NCI-H2107 (cell line): ENCODE measurements around the gene FAM20C.

ENCODE experiments used
- DNase-seq: peaks from one replicate; lab custom pipeline; 2025; lab: John Stamatoyannopoulos, UW

FAM20C gene

DNA sequence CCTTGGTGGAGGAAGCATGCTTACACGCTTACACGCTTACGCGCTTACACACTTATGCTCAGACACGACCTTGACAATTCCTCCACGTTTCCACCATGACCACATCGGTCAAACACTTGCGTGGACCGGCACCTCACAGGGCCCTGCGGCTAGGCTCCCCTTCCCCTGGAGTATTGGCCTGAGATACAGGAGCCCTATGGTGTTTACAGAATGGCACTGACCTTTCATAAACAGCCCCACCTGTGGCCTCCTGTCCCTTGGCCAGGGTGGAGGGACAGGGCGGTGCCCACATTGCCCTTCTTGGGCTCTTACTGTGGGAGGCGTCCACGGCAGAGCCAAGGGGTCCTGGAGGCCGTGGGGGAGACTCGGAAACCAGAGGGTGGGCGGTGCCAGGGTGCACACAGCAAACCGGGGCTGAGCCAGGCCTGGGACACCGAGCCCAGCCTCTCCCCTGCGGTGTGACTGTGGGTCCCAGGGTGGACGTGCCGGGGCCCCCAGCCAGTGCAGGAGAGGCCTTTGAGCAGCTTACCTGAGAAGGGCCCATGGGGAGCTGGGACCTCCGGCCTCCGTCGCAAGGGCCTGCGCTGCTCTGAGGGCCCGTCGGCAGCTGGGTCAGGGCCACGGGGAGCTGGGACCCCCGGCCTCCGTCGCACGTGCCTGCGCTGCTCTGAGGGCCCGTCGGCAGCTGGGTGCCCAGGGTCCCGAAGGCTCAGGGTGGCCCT lies 53.4 kb downstream of the FAM20C start:
- no peak for DNase-seq

DNA sequence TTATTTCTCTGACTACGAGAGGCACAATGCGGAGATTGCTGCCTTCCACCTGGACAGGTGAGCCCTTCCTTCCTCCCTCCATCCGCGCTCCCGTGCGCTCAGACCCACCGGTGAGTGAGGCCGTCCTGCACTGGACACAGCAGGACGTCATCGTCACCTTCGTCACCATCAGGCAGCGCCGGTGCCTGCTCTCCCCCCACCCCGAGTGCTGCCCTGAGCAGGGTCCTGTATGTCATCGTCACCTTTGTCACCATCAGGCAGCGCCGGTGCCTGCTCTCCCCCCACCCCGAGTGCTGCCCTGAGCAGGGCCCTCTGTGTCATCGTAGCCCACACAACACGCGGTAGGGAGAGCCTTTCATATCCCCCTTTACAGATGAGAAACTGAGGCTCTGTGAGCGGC lies 54.1 kb downstream of the FAM20C start:
- DNase-seq: no peak

DNA sequence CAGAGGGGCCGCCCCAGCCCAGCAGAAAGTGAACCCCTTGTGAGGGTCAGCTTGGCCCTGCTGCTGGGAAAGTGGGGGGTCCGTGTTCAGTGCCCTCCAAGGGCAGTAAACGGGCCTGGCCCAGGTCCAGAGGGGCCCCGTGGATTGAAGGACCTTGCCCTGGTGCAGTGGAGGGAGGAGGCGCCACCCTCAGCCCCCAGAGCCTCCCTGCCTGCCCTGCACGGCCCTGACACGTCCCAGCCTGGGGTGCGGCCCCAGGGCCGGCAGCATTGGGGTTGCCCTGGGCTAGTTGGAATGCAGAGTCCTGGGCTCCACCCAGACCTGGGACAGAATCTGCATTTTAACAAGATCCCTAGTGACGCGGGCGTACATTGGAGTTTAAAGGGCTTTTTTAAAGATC lies 54.8 kb downstream of the FAM20C start:
- DNase-seq: no peak

DNA sequence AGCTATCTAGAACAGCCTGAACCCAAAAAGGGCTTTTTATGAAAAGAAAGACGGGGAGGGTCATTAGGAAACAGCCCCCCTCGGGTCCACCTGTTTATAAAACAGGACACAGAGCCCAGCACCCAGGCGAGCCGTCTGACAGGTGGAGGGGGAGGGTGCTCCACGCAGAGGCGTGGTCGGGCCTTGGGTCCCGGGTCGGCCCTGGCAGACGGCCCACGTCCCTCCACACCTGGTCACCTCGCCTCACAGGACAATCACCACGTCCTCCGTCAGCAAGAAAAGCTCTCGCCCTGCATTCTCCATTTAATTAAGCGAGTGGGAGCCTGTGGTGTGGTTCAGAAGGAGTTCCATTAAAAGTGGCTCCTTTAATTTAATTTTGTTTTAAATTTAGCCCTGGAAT lies 55.3 kb downstream of the FAM20C start:
- DNase-seq: no peak

DNA sequence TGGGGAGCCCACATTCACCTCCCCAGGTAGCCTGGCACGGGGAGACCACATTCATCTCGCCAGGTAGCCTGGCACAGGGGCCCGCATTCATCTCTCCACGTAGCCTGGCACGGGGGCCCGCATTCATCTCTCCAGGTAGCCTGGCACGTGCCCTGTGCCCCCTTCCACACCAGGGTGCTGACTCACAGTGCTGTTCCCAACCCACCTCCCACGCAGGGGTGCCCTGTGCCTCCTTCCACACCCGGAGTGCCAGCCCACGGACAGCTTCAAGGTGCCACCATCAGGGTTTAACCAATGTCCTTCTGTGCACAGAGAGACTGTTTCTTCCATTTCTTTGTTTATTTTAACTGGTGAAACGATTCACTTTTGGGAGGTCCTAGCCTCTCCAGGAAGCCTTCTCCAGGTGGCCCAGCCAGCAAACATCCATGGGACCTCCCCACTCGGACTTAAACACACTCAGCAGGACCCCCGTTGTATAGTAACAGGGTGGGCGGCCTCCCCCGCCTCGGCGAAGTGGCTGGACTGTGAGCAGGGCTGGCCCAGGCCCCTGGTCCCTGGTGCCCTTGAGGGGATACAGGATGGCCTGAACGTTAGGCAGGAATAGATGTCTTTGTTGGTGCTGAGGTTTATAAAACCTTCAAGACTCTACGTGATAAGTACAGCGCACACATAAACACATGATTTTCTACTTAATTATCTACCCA lies 56.5 kb downstream of the FAM20C start:
- DNase-seq: no peak

DNA sequence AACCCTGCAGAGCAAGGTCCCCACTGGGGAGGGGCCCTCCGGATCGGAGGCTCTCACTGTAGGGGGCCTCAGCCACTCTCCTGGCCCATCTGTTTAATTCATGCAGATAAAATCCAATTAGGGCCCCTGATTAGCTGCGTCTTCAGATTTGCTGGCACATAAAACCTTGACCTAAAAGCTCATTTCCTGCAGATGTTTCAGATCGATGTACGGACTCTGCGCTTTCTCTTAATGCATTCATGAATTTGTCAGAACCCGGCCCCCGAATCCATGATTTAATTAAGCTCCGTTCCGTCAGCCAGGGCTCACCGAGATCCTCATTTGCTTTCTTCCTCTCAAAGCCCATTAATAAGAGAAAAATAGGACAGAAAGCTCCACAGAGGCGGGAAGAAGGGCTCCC lies 57.6 kb downstream of the FAM20C start:
- DNase-seq: no peak

DNA sequence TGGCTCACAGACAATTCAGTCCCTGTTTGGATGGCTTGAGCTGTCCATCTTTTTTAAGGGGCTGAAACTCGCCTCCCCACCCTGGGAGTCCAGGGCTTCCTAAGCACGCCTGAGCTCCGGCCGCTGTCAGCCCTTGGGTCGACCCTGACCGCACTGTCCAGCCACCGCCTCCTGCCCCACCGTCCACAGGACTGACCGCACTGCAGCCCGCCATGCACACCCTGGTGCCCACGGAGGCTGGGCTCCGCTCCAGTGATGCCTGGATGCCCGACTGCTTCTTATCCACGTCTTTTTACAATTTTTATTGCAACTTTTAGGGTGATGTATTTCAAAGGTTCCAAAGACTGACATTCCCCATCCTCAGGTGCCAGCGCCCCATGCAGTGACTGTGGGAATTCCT lies 58.2 kb downstream of the FAM20C start:
- no peak for DNase-seq

DNA sequence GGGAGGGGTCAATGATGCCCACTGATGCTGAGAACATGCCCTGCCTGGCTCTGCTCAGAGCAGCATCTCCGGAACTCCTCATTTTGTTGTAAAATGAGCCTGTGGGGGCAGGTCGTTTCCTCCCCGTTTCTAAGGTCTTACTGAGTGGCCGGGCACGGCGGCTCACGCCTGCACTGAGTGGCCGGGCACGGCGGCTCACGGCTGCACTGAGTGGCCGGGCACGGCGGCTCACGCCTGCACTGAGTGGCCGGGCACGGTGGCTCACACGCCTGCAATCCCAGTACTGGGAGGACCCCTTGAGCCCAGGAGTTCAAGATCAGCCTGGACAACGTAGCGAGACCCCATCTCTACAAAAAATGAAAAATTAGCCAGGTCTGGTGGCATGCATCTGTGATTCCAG lies 58.6 kb downstream of the FAM20C start:
- no peak for DNase-seq

DNA sequence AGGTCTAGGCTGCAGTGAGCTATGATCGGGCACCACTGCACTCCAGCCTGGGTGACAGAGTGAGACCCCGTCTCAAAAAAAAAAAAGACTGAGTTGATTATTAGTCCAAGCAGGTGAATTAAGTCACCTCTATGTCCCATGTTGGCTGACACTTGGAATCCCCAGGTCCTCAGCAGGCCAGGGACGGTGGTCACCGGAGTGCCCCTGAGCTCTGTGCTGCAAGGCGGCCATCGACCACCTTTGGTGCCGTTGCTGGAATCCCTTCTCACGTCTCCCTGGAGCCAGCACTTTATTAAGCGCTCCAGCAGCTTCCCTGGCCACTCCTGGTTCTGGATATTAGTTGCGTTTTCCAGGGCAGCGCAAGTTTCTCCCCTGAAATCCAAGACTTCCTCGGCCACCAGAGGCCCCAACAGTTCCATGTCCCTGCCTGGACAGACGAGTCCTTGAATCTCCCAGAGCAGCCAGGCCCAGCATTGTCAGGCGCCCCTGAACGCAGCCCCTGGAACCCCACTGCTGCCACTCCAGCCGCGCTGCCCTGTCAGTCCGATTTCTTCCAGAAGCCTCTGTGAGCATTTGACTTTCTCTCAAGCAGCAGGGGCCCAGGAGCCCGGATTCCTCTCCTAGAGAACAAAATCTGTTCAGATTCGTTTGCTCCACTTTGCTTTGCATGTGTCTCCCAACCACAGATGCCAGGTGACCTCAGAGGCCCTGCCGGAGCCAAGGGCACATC lies 59.2 kb downstream of the FAM20C start:
- no peak for DNase-seq

DNA sequence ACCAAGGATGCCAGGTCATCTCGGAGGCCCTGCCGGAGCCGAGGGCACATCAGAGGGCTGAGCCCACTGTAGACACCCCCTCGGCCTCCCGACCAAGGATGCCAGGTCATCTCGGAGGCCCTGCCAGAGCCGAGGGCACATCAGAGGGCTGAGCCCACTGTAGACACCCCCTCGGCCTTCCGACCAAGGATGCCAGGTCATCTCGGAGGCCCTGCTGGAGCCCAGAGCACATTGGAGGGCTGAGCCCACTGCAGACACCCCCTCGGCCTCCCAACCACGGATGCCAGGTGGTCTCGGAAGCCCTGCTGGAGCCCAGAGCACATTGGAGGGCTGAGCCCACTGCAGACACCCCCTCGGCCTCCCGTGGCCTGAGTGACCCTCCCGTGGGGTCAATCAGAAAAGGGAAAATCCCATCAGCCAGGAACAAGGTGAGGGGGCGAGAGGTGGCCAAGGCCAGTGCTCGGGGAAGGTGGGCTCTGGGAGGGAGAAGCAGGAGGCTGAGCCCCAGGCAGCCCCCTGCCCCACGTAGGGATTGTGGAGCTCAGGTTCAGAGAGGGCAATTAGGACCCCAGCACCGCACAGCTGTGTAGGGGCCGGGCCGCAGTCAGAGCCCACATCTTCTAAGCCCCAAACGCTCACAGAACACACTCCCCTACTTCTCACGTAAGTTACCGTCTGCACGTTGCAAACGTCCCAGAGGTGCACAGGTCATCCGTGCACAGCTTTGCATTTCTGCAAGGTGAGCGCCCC lies 60.0 kb downstream of the FAM20C start:
- DNase-seq: no peak

DNA sequence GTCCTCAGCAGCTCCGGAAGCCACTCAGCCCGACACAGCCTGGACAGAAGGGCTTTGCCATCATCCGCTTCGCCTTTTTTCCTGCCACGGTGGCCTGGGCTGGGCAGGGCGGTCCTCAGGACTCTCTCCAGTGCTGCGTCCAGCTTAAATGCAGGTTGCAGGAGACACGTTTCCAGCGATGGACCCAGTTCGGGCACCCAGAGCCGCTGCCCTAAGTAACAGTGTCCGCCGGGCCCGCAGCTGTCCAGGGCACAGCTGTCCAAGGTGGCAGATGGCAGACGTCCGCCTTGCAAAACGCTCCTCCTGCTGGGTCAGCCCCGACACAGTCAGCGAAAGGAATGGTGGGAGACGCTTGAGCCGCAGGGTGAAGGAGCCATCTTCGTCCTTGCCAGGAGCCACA lies 60.6 kb downstream of the FAM20C start:
- no peak for DNase-seq

DNA sequence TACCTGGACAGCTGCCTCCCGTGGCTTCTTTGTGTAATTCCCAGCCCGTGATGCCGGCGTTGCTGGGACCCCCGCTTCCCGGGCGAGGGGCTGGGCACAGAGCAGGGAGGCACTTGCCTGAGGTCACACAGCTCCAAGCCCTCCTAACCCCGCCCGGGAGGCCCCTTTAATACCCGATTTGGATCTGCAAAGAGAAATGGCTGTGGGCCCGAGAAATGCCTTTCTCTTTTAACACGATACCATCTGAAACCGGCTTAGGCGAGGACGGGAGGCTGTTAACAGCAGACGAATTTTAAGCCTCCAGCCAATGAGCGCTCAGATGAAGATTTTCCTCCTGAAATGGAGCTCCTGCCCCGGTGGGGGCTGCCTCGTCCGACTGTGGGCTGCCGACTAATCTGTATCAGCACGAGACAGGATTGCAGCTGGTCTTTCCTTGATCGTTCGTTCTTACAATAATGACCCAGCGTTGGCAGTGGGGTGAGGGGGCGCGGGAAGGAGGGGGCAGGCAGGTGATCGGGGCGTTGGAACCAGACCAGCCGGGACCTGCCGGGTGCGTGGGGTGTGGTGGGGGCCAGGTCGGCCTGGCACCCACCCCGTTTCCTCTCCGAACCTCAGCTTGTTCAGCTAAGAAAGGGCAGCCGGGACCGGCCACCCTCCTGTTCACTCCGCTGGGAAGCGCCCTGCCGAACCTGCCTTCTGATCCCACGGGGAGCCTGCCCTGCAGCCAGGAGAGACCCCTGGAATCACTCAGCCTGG lies 61.4 kb downstream of the FAM20C start:
- no peak for DNase-seq

DNA sequence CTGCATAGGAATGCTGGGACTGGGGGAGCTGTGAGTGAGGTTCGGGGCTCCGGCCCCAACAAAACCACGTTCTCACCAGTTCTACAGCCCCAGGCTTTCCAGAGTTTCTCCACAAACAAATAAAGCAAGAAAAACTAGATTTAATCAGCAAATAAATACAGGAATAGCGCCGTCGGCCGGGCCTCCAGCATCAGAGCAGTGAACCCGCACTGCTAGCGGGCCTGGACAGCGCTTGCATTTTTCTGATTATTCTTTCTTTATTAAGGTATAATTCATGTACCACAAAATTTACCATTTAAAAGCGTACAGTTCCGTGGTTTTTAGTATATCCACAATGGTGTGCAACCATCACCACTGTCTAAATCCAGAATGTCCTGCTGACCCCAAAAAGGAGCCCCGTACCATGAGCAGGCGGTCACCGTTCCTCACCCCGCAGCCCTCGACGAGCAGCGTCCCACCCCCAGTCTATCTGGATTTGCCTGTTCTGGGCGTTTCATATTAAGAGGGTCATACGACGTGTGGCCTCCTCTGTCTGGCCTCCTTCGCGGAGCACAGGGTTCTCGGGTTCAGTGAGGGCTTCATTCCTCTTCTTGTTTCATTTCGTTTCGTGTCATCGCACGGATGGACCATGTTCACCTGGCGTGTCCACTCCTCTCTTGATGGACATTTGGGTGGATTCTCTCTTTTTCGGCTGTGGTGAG lies 62.1 kb downstream of the FAM20C start:
- no peak for DNase-seq

DNA sequence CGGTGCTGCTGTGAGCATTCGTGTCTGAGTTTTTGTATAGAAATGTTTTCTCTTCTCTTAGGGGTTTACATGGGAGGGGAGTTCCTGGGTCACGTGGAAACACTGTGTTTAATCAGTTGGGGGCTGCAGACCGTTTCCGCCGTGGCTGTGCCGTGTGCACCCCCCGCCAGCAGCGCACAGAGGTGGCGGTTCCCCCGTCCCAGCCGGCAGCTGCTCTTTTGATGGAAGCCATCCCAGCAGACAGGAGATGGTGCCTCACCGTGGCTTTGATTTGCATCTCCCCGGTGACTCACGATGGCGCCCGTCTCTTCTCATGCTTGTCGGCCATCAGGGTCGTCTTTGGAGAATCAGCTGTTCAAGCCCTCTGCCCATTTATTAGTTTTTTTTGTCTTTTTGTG lies 62.7 kb downstream of the FAM20C start:
- DNase-seq: no peak

DNA sequence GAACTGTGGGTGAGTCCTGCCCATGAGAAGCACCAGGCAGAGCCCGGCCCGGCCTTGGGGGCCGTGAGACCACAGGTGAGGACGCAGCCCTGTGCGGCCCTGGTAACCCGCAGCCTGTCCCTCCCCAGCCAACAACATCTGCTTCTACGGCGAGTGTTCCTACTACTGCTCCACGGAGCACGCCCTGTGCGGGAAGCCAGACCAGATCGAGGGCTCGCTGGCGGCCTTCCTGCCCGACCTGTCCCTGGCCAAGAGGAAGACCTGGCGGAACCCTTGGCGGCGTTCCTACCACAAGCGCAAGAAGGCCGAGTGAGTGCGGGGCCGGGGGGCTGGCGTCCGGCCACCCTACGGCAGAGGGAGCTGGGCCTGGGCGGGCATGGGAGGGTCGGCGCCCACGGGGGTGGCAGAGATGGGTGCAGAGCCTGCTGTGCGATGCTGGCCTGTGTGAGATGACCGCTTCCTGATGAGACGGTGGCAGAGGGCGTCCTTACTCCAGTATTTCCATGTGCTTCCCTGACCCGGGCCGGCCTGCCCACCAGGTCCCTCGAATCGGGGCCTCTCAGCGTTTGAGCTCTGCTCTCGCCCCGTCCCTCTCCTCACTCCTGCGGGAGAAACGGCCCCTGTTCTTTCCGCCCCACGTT lies 63.5 kb downstream of the FAM20C start:
- no peak for DNase-seq

DNA sequence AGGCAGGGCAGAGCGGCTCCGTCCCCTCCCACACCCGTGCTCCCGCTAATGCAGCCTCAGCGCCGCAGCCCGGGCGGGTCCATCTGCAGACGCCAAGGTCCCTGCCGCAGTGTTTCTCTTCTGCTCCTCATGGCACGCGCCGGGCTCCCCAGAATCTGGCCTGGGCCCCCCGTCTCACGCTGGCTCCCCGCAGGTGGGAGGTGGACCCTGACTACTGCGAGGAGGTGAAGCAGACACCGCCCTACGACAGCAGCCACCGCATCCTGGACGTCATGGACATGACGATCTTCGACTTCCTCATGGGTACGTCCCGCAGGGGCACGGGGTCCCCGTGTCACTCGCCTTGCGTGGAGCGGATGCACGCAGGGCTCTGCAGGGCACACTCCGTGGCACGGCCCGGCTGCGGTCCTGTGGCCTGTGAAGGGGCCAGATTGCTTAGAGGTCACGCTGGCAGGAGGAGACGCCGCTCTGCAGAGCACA lies 64.1 kb downstream of the FAM20C start:
- DNase-seq: no peak

DNA sequence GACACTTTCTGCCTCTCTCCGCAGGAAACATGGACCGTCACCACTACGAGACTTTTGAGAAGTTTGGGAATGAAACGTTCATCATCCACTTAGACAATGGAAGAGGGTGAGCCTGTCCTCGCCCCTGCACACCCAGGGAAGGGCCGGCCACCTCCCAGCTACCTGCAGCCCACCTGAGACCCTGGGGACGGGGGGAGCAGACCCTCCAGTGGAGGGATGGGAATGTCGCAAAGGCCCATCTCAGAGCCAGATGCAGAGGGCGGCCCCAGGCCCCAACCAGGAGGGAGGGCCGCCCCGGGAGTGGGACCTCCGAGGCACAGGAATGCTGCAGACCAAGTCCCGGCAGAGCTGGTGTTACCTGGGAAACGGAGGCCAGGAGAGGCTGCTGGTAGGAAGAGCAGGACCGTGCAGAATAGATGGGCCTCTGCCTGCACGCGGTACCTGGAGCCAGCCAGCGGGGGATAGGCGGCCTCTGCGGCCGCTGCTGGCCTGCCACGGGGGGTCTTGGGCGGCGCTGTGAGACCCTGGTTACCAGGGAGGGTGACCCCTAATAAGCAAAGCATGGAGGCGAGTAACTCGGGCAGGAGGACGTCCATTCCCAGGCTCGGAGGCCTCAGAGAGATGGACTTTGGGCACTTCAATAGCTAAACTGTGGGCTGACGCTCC lies 64.7 kb downstream of the FAM20C start:
- DNase-seq: no peak

DNA sequence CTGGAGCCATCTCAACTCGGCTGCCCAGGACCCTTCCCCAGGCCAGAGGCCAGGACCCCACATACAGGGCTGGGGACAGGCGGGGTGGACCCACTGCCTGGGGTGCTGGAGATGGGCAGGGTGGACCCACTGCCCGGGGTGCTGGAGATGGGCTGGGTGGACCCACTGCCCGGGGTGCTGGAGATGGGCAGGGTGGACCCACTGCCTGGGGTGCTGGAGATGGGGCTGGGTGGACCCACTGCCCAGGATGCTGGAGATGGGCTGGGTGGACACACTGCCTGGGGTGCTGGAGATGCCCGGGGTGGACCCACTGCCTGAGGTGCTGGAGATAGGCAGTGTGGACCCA lies 65.2 kb downstream of the FAM20C start:
- DNase-seq: no peak

DNA sequence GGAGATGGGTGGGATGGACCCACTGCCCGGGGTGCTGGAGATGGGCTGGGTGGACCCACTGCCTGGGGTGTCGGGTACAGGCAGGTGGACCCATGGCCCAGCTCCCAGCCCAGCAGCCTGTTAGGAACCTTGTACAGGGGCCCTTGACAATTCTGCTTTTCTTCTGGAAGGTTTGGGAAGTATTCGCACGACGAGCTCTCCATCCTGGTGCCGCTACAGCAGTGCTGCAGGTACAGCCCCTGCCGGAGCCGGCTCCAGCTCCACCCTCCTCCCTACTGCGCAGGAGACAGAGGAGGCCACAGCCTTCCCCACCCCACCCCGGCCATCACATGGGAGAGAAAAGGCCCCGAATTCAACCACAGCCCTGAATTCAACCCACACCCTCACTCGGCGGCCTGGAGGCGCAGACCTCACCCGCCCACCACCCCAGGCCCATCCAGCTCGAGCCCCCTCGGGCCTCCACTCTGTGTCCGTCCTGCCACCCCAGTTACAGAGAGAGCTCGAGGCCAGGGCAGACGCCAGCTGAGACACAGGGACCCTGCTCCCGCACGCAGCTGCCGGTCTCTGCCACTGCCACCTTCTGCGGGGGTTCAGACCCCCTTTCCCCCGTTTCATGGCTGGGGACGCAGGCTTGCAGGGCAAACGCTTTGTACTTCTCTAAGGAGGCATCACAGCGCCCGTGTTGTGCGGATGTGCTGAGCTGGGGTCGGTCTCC lies 66.3 kb downstream of the FAM20C start:
- no peak for DNase-seq

DNA sequence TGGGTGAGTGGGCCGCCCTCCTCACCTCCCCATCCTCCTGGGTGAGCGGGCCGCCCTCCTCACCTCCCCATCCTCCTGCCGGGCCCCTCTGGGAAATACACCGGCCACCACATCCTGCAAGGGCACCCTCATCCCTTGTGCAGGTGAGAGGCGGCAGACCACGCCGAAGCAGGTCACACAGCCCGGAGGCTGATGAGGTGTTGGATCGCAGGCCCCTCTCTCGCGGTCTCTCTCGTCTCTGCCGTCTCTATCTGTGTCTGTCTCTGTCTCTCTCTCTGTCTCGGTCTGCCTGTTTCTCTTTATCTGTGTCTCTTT lies 66.8 kb downstream of the FAM20C start:
- no peak for DNase-seq
